Measurements from ENCODE around the gene CMSS1.

The CMSS1 gene

DNA sequence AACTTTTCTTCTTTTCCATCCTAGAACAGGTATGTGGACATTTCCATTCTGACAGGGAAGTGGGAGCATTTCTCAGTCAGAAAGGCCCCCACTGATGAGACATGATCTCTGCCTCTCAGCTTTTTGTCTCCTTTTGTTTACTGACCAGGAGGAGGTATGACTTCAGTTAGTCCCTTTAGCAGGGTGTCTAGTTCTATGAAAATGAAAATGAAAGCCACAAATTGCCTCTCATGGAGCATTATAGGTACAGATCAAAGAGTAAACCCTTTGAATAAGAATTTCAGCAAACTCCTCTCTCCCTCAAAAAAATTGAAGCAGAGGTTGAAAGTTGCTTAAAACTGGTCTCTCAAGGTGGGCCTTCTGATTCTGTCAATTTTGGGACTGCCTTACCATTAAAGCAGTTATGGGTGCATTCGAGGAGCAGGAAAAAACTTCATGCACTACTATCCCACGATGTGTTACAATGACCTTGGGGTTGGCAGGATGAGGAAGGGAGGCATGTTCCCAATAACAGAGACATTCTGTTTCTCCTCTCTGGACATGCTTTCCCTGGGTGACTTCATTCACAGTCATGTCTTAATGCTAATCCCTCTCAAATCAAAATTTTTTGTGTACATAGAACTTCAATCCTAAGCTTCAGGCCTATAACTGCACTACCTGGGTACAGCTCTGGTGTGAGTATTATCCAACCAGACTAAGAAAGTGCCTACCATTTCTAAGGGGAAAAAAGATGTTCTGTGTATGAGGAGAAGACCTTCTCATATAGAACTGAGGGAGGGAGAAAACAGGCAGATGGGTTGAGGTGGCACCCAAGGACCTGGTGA is 392.5 kb downstream of the CMSS1 start:
- no peak for ATAC-seq
- TF ChIP-seq CSRNP3 (CRISPR knock-in tag; IDR thresholded peaks at IDR 0.05) (no peak), ZFP3 (CRISPR knock-in tag; IDR thresholded peaks at IDR 0.05) (no peak), ISL1 (CRISPR knock-in tag; IDR thresholded peaks at IDR 0.05) (no peak), GLIS3 (CRISPR knock-in tag; IDR thresholded peaks at IDR 0.05) (no peak), ZFP30 (CRISPR knock-in tag; IDR thresholded peaks at IDR 0.05) (no peak), ARNTL (CRISPR knock-in tag; IDR thresholded peaks at IDR 0.05; ENCODE audit: borderline replicate concordance, low read depth) (no peak), SNAI2 (CRISPR knock-in tag; IDR thresholded peaks at IDR 0.05) (no peak), ZNF565 (CRISPR knock-in tag; conservative IDR thresholded peaks at IDR 0.05; ENCODE audit: low read depth) (no peak), ZNF8 (CRISPR knock-in tag; IDR thresholded peaks at IDR 0.05) (no peak), PATZ1 (CRISPR knock-in tag; IDR thresholded peaks at IDR 0.05; ENCODE audit: borderline replicate concordance) (no peak), TOX (CRISPR knock-in tag; IDR thresholded peaks at IDR 0.05; ENCODE audit: borderline replicate concordance) (no peak), PPARA (CRISPR knock-in tag; IDR thresholded peaks at IDR 0.05; ENCODE audit: borderline replicate concordance) (no peak), TCF4 (CRISPR knock-in tag; IDR thresholded peaks at IDR 0.05; ENCODE audit: borderline replicate concordance) (no peak), RARB (CRISPR knock-in tag; IDR thresholded peaks at IDR 0.05) (no peak)

DNA sequence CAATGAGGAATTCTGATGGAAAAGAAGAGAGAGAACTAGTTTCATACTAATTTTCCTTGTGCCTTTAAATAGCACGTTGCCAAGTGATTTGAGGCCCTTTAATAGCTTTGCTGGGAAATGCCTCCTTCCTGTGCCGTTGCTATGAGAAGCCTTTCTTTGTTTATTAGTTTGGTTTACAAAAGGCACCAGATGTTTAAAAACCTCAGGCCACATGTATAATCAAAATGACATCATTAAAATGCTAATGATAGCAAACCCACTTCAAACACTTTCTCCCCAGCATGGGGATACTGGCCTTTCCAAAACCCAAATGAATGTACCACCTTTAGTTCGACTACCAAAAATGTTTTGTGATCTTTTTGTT is 393.1 kb downstream of the CMSS1 start:
- TF ChIP-seq RARB (CRISPR knock-in tag; IDR thresholded peaks at IDR 0.05) (no peak), TCF4 (CRISPR knock-in tag; IDR thresholded peaks at IDR 0.05; ENCODE audit: borderline replicate concordance) (no peak), SNAI2 (CRISPR knock-in tag; IDR thresholded peaks at IDR 0.05) (no peak), GLIS3 (CRISPR knock-in tag; IDR thresholded peaks at IDR 0.05) (no peak), ZNF8 (CRISPR knock-in tag; IDR thresholded peaks at IDR 0.05) (no peak), ESRRG (CRISPR knock-in tag; IDR thresholded peaks at IDR 0.05) (no peak), ARNTL (CRISPR knock-in tag; IDR thresholded peaks at IDR 0.05; ENCODE audit: borderline replicate concordance, low read depth) (no peak), ZFP3 (CRISPR knock-in tag; IDR thresholded peaks at IDR 0.05) (no peak), POU6F1 (CRISPR knock-in tag; IDR thresholded peaks at IDR 0.05; ENCODE audit: borderline replicate concordance, low read depth) (no peak), CSRNP3 (CRISPR knock-in tag; IDR thresholded peaks at IDR 0.05) (no peak)
- TF ChIP-seq, protein P1, sequence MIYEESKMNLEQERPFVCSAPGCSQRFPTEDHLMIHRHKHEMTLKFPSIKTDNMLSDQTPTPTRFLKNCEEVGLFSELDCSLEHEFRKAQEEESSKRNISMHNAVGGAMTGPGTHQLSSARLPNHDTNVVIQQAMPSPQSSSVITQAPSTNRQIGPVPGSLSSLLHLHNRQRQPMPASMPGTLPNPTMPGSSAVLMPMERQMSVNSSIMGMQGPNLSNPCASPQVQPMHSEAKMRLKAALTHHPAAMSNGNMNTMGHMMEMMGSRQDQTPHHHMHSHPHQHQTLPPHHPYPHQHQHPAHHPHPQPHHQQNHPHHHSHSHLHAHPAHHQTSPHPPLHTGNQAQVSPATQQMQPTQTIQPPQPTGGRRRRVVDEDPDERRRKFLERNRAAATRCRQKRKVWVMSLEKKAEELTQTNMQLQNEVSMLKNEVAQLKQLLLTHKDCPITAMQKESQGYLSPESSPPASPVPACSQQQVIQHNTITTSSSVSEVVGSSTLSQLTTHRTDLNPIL (CRISPR knock-in tag; IDR thresholded peaks at IDR 0.05; ENCODE audit: low read depth): no peak
- no peak for ATAC-seq

DNA sequence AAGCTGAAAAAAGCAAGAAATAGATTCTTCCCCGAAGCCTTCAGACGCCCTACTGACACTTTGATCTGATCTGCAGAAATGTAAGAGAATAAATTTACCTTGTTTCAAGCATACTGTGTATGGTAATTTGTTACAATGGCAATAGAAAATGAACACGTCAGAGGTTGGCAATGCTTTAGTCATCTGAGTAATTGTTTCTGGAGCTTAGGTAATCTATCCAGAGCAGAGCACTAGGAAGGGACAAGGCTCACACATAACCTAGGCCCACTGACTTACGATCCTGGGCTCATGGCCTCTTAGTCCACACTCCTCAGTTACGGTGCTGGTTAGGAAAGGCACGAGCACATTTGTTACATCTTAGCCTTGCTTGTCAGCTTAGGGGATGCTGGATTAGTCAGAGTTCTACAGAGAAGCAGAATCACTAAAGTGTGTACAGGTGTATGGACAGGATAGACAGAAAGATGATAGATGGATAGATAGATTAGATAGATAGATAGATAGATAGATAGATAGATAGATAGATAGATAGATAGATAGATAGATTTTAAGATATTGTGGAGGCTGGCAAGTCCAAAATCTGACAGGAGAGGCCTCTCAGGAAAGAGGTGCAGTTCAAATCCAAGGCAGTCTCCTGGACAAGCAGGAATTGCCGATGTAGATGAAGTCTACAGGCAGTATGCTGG is 396.4 kb downstream of the CMSS1 start:
- no peak for ATAC-seq
- TF ChIP-seq OSR1 (CRISPR knock-in tag; IDR thresholded peaks at IDR 0.05): no peak

DNA sequence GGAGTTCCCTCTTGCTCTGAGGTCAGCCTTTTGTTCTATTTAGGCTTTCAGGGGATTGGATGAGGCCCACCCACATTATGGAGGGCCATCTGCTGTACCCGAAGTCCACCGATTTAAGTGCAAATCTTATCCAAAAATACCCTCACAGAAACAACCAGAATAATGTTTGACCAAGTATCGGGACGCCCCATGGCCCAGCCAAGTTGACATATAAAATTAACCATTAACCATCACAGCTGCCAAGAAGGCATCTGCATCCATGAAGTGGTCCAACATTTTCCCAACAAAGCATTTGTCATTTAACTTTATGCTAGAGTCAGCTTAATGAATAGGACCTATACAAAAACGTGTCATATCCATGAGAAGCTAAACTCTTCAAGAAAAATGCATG is 396.9 kb downstream of the CMSS1 start:
- ATAC-seq: no peak
- no peak for TF ChIP-seq ZNF70 (CRISPR knock-in tag; IDR thresholded peaks at IDR 0.05)

All from SK-N-SH treated with all-trans-retinoic acid at 6 μM for 48 hours (cell line).